Endothelial cell of umbilical vein (primary cell): ENCODE data around the gene TM4SF18. TPM values are rescaled to one million over a fixed set of nuclear protein-coding genes. Genes with fewer than 3 reads are reported as not detected.
A peak's percentile ranks its signal among the peaks of the same experiment; 100 is the strongest.

Source experiments
- BruUV-seq: library from RNA; stranded (reverse); fragments of 400-500 nt; replicated peaks from 2 replicates; lab custom pipeline; 2021; lab: Mats Ljungman, UMichigan
- CTCF ChIA-PET: fragments of 300-600, 350-600 bp; sonication (Branson Sonifier 250); formaldehyde crosslinking; loops from one replicate; lab custom pipeline; 2021; ENCODE audit warnings: antibody characterized with exemption, inconsistent platforms; lab: Charles Lee
- POLR2A ChIA-PET: fragments of 300-600, 350-600 bp; sonication (Branson Sonifier 250); formaldehyde crosslinking; loops from one replicate; lab custom pipeline; 2021; ENCODE audit warnings: antibody characterized with exemption, inconsistent platforms; lab: Charles Lee
- DNase-seq: peaks from one replicate; pipeline ENCODE4 v3.0.0-alpha.2; 2011; ENCODE audit warnings: low read depth, low spot score
- FAIRE-seq: peaks from 2 replicates; lab custom pipeline; 2011; peaks lifted over from hg19 to GRCh38; lab: Jason Lieb, UNC
- H2AFZ ChIP-seq: 2 replicates; pipeline ENCODE4 v1.6.0; 2012; ENCODE audit warnings: low read depth, low read length, control low read depth, inconsistent platforms
- H3K27ac ChIP-seq: 2 replicates; pipeline ENCODE4 v1.5.1; 2011; ENCODE audit warnings: low read depth, mild to moderate bottlenecking, control low read depth, low read length, moderate library complexity; ENCODE audit not compliant: insufficient read depth
- H3K27me3 ChIP-seq, 2 experiments: 2 replicates each; pipeline versions ENCODE4 v1.6.0 to v1.6.1; 2011; ENCODE audit warnings: low read length in 2 of 2, mixed read lengths in 1 of 2; ENCODE audit not compliant: control insufficient read depth in 2 of 2, insufficient read depth in 2 of 2
- H3K36me3 ChIP-seq, 2 experiments: 2 replicates in 1 of 2; 3 replicates in 1 of 2; pipeline ENCODE4 v1.5.1; 2011; ENCODE audit warnings: low read length in 2 of 2, mild to moderate bottlenecking in 1 of 2, moderate library complexity in 1 of 2; ENCODE audit not compliant: control insufficient read depth in 2 of 2, insufficient read depth in 2 of 2; ENCODE audit errors: extremely low read depth in 1 of 2
- H3K4me1 ChIP-seq: 3 replicates; pipeline ENCODE4 v1.5.1; 2011; ENCODE audit warnings: mild to moderate bottlenecking, low read length; ENCODE audit not compliant: control insufficient read depth, insufficient read depth; ENCODE audit errors: extremely low read depth
- H3K4me2 ChIP-seq: 2 replicates; pipeline ENCODE4 v1.6.1; 2011; ENCODE audit warnings: low read length, control low read depth, mixed read lengths; ENCODE audit not compliant: insufficient read depth
- H3K4me3 ChIP-seq, 3 experiments: fragments of 200-600 bp in 1 of 3; sonication (generic), shearing (Covaris generic) in 1 of 3; replicated peaks in 1 of 3; 2 replicates each; pipeline ENCODE4 v1.5.1; 2011 to 2016; ENCODE audit warnings: control low read depth in 3 of 3, low read length in 3 of 3, mild to moderate bottlenecking in 2 of 3, inconsistent platforms in 1 of 3, low read depth in 1 of 3, moderate library complexity in 1 of 3; ENCODE audit not compliant: insufficient read depth in 1 of 3
- H3K79me2 ChIP-seq: 2 replicates; pipeline ENCODE4 v1.6.0; 2012; ENCODE audit warnings: low read length, inconsistent platforms; ENCODE audit not compliant: control insufficient read depth, insufficient read depth
- H3K9ac ChIP-seq: replicated peaks from 2 replicates; pipeline ENCODE3; 2011; ENCODE audit warnings: low read length, control low read depth; ENCODE audit not compliant: insufficient read depth; ENCODE audit errors: extremely low read depth
- H3K9me1 ChIP-seq: replicated peaks from 3 replicates; pipeline ENCODE4 v1.6.0; 2011; ENCODE audit warnings: mild to moderate bottlenecking, low read length; ENCODE audit not compliant: control insufficient read depth, insufficient read depth; ENCODE audit errors: extremely low read depth
- H3K9me3 ChIP-seq: replicated peaks from 2 replicates; pipeline ENCODE4 v1.5.1; 2012; ENCODE audit warnings: low read length, inconsistent platforms; ENCODE audit not compliant: control insufficient read depth, insufficient read depth
- H4K20me1 ChIP-seq: replicated peaks from 2 replicates; pipeline ENCODE3; 2011; ENCODE audit warnings: mild to moderate bottlenecking, low read length; ENCODE audit not compliant: control insufficient read depth, insufficient read depth; ENCODE audit errors: extremely low read depth
- CTCF ChIP-seq, 2 donors: IDR thresholded peaks; 1 replicate in 1 of 2; 2 replicates in 1 of 2; pipeline ENCODE4 v1.5.1; 2011; ENCODE audit warnings: low read length in 2 of 2, mild to moderate bottlenecking in 2 of 2, moderate library complexity in 2 of 2, control low read depth in 1 of 2, inconsistent platforms in 1 of 2, low read depth in 1 of 2; ENCODE audit not compliant: insufficient read depth in 1 of 2; ENCODE audit errors: extremely low read depth in 1 of 2
- FOS ChIP-seq: IDR thresholded peaks from 2 replicates; pipeline ENCODE4 v1.6.1; 2011; ENCODE audit warnings: mild to moderate bottlenecking, low read length, moderate library complexity, borderline replicate concordance; ENCODE audit not compliant: insufficient read depth
- GATA2 ChIP-seq: IDR thresholded peaks from 2 replicates; pipeline ENCODE4 v1.7.0; 2011; ENCODE audit warnings: low read depth, mild to moderate bottlenecking, moderate library complexity, mixed read lengths, low read length; ENCODE audit not compliant: insufficient read length, insufficient read depth
- JUN ChIP-seq: IDR thresholded peaks from 2 replicates; pipeline ENCODE4 v1.6.1; 2011; ENCODE audit warnings: borderline replicate concordance, low read depth; ENCODE audit not compliant: insufficient read length, insufficient read depth
- MAX ChIP-seq: IDR thresholded peaks from 2 replicates; pipeline ENCODE4 v1.6.1; 2011; ENCODE audit not compliant: insufficient read depth, insufficient read length
- MYC ChIP-seq: IDR thresholded peaks from one replicate; pipeline ENCODE4 v1.6.1; 2011; ENCODE audit warnings: mild to moderate bottlenecking, low read depth, low read length
- POLR2AphosphoS5 ChIP-seq: IDR thresholded peaks from 2 replicates; pipeline ENCODE4 v1.6.1; 2012; ENCODE audit warnings: low read depth, mild to moderate bottlenecking, control low read depth, low read length, moderate library complexity; ENCODE audit not compliant: insufficient read depth
- dilution Hi-C: fragments of 300-500 bp; cut with MboI; formaldehyde crosslinking; loops from one replicate; pipeline ENCODE4 v1.15.0; 2019; ENCODE audit warnings: low sequenced_read_pairs; ENCODE audit not compliant: extremely low pct_ligation_motif_present
- intact Hi-C: fragments of 100-400 bp; cut with micrococcal nuclease; formaldehyde crosslinking; loops from one replicate; pipeline ENCODE4 v1.10.0; 2022
- polyA plus RNA-seq, 4 experiments: library from polyadenylated mRNA; depleted of rRNA in 3 of 4; stranded (reverse) in 3 of 4; unstranded in 1 of 4; fragments of >200 nt; gene quantifications; 2 replicates each; pipeline versions ENCODE4 v1.2.1 to v1.2.3, GENCODE V29; 2011 to 2012; ENCODE audit warnings: missing spikeins in 1 of 4
- total RNA-seq: library from RNA; stranded (reverse); gene quantifications from 2 replicates; pipeline ENCODE4 v1.2.3, GENCODE V29; 2021

The TM4SF18 gene
- total and polyA plus RNA-seq, 2 donors (not counting 3 experiments of a cell fraction or from before 2014, with no cell fraction given): 158 to 163 TPM

- intact Hi-C loops (no loop called here), dilution Hi-C loops (no loop called here)
- H3K27me3 ChIP-seq: no peaks in the 10 kb centered on the region
- CTCF ChIA-PET: interaction anchor here (0.9 to 1.0 kb wide), 7 partner anchors 9 to 195 kb away, joined by 3 to 4 read pairs (median 3); no protein-coding TSS in a partner anchor
- DNase-seq (peak; percentile 60), FAIRE-seq (no peak)
- H3K9ac ChIP-seq: no peak overlapping the region
- H2AFZ ChIP-seq: peak overlapping the region; percentile 48
- TF ChIP-seq CTCF (IDR thresholded peaks at IDR 0.05; ENCODE audit: extremely low read depth in 1 of 2, insufficient read depth in 1 of 2, low read depth in 1 of 2, low read length in 2 of 2) (no peak), FOS (peak; percentile 45), JUN (peak; percentile 14)
- H3K9me3 ChIP-seq: no peaks in the 10 kb centered on the region
- no peak overlapping the region for H3K27ac ChIP-seq
- POLR2A ChIA-PET: interaction anchor here (0.8 kb wide), 1 partner anchor 20 kb away, joined by 3 read pairs; no protein-coding TSS in a partner anchor
- H3K9me1 ChIP-seq: no peaks in the 10 kb centered on the region
- no TSS peak for BruUV-seq
- H3K79me2 ChIP-seq: no peaks in the 10 kb centered on the region
- no peak overlapping the region for H3K4me3 ChIP-seq
- peaks cover 0 to 2% of the 10 kb centered on the region in 2 experiments for H3K36me3 ChIP-seq
- no peaks in the 10 kb centered on the region for H4K20me1 ChIP-seq
- H3K4me2 ChIP-seq: no peak overlapping the region
- H3K4me1 ChIP-seq: peaks cover 8% of the 10 kb centered on the region
These were observed 18.4 kb downstream of the TM4SF18 start for GRCh38 chr3:149314807-149315578.

GRCh38 chr3:149313542-149313941 lies 19.9 kb downstream of the TM4SF18 start:
- no peak overlapping the region for H2AFZ ChIP-seq
- no peak for FAIRE-seq
- H3K36me3 ChIP-seq: no peaks in the 10 kb centered on the region
- dilution Hi-C loops (no loop called here), intact Hi-C loops (no loop called here)
- no peak overlapping the region for H3K9ac ChIP-seq
- peaks cover 8% of the 10 kb centered on the region for H3K4me1 ChIP-seq
- TF ChIP-seq POLR2AphosphoS5 (no peak), MAX (no peak), GATA2 (no peak), MYC (no peak)
- H3K27ac ChIP-seq: no peak overlapping the region
- no peak for DNase-seq
- H3K79me2 ChIP-seq: no peaks in the 10 kb centered on the region
- CTCF ChIA-PET: no interaction called here
- H3K4me2 ChIP-seq: no peak overlapping the region
- POLR2A ChIA-PET: no interaction called here
- no peaks in the 10 kb centered on the region for H3K9me1 ChIP-seq
- H3K27me3 ChIP-seq: no peaks in the 10 kb centered on the region
- no peaks in the 10 kb centered on the region for H4K20me1 ChIP-seq
- BruUV-seq: no TSS peak
- no peaks in the 10 kb centered on the region for H3K9me3 ChIP-seq
- H3K4me3 ChIP-seq: no peak overlapping the region
